Tibial nerve (tissue), 4 donors: Measurements from ENCODE around the gene MYH7. TPM values are rescaled to one million over a fixed set of nuclear protein-coding genes. Genes with fewer than 3 reads are reported as not detected.

ENCODE experiments used
- DNase-seq, 2 donors: peaks; one replicate each; pipeline ENCODE4 v3.0.0-alpha.2; 2019; ENCODE audit warnings: low spot score in 2 of 2
- H3K27ac ChIP-seq, 4 donors: fragments of 200-600 bp; sonication (generic) in 3 of 4; one replicate each; pipeline ENCODE4 v1.5.1; 2017 to 2019; ENCODE audit warnings: mild to moderate bottlenecking in 1 of 4
- H3K27me3 ChIP-seq, 2 donors: fragments of 200-600 bp; sonication (generic) in 1 of 2; one replicate each; pipeline versions ENCODE4 v1.5.1 to v1.6.0; 2017 to 2019
- H3K36me3 ChIP-seq, 3 donors: fragments of 200-600 bp; sonication (generic); one replicate each; pipeline ENCODE4 v1.5.1; 2018 to 2019
- H3K4me1 ChIP-seq, 4 donors: fragments of 200-600 bp; sonication (generic) in 3 of 4; one replicate each; pipeline ENCODE4 v1.5.1; 2017 to 2019
- H3K4me3 ChIP-seq, 4 donors: fragments of 200-600 bp; sonication (generic) in 3 of 4; one replicate each; pipeline ENCODE4 v1.5.1; 2017 to 2019; ENCODE audit warnings: mild to moderate bottlenecking in 1 of 4, moderate library complexity in 1 of 4
- H3K9me3 ChIP-seq, 4 donors: fragments of 200-600 bp; sonication (generic) in 3 of 4; one replicate each; pipeline ENCODE4 v1.5.1; 2017 to 2019
- CTCF ChIP-seq, 5 experiments: fragments of 200-600 bp in 3 of 5; fragments of 450-650 bp in 2 of 5; sonication (generic) in 3 of 5; IDR thresholded peaks; one replicate each; pipeline ENCODE4 v1.5.1; 2016 to 2019; ENCODE audit warnings: antibody characterized with exemption in 5 of 5, mild to moderate bottlenecking in 3 of 5, moderate library complexity in 2 of 5
- EP300 ChIP-seq, 2 donors: sonication (generic); formaldehyde crosslinking; IDR thresholded peaks; one replicate each; pipeline ENCODE4 v1.6.1; 2017; ENCODE audit warnings: antibody characterized with exemption in 2 of 2, mild to moderate bottlenecking in 1 of 2
- POLR2A ChIP-seq, 2 donors: fragments of 450-650 bp; IDR thresholded peaks; one replicate each; pipeline ENCODE4 v1.6.1; 2017; ENCODE audit warnings: antibody characterized with exemption in 2 of 2, mild to moderate bottlenecking in 2 of 2, moderate library complexity in 2 of 2
- WGBS, 2 donors: methylation state at CpG; one replicate each; pipeline ENCODE4 v1.1.5; 2018; 5-methylcytosine and 5-hydroxymethylcytosine counted together
- total RNA-seq, 4 donors: library from RNA; depleted of rRNA; stranded (reverse); fragments of >200 nt; gene quantifications; one replicate each; pipeline ENCODE4 v1.1.0, GENCODE V29; 2016

The MYH7 gene
- total RNA-seq, 4 donors from 2014 or later: 0.90 TPM; not detected in 3

- no peak overlapping the region for H3K4me3 ChIP-seq
- peaks cover 0 to 8% of the 10 kb centered on the region in 2 donors for H3K27me3 ChIP-seq
- H3K4me1 ChIP-seq: no peaks in the 10 kb centered on the region
- no peak overlapping the region for H3K27ac ChIP-seq
- DNase-seq: no peak
- no peaks in the 10 kb centered on the region for H3K9me3 ChIP-seq
- no peaks in the 10 kb centered on the region for H3K36me3 ChIP-seq
- no peak for TF ChIP-seq POLR2A (IDR thresholded peaks at IDR 0.05)
- TF ChIP-seq EP300 (IDR thresholded peaks at IDR 0.05): no peak
- TF ChIP-seq CTCF (IDR thresholded peaks at IDR 0.05): no peak
- 52 to 62% methylated on average over 4 of the region's 4 CpGs for WGBS, 2 donors
These were observed 29.2 kb downstream of the MYH7 start for GRCh38 chr14:23406244-23406643.

- Histone ChIP-seq H3K9me3 (no peaks in the 10 kb centered on the region), H3K4me3 (no peak overlapping the region), H3K4me1 (no peaks in the 10 kb centered on the region), H3K36me3 (no peaks in the 10 kb centered on the region), H3K27me3 (peaks cover 0 to 8% of the 10 kb centered on the region in 2 donors), H3K27ac (no peak overlapping the region)
- TF ChIP-seq POLR2A (IDR thresholded peaks at IDR 0.05): no peak
- TF ChIP-seq CTCF (IDR thresholded peaks at IDR 0.05): no peak
- no peak for TF ChIP-seq EP300 (IDR thresholded peaks at IDR 0.05)
- 90 to 91% methylated on average over 12 to 13 of the region's 13 CpGs for WGBS, 2 donors
- DNase-seq: no peak
These were observed 29.9 kb downstream of the MYH7 start for GRCh38 chr14:23405516-23406025.

- H3K4me3 ChIP-seq: no peak overlapping the region
- no peak for TF ChIP-seq POLR2A (IDR thresholded peaks at IDR 0.05)
- TF ChIP-seq EP300 (IDR thresholded peaks at IDR 0.05): no peak
- no peak for TF ChIP-seq CTCF (IDR thresholded peaks at IDR 0.05)
- H3K36me3 ChIP-seq: no peaks in the 10 kb centered on the region
- H3K9me3 ChIP-seq: no peaks in the 10 kb centered on the region
- peaks cover 0 to 8% of the 10 kb centered on the region in 2 donors for H3K27me3 ChIP-seq
- H3K4me1 ChIP-seq: no peaks in the 10 kb centered on the region
- WGBS, 2 donors: 77 to 86% methylated on average over 10 of the region's 10 CpGs
- DNase-seq: no peak
- H3K27ac ChIP-seq: no peak overlapping the region
These were observed 30.4 kb downstream of the MYH7 start for GRCh38 chr14:23405096-23405495.

GRCh38 chr14:23404331-23404900 is 31.0 kb downstream of the MYH7 start:
- WGBS, 2 donors: 83 to 86% methylated on average over 13 to 14 of the region's 14 CpGs
- H3K4me3 ChIP-seq: no peak overlapping the region
- H3K9me3 ChIP-seq: no peaks in the 10 kb centered on the region
- TF ChIP-seq EP300 (IDR thresholded peaks at IDR 0.05) (no peak), POLR2A (IDR thresholded peaks at IDR 0.05) (no peak), CTCF (IDR thresholded peaks at IDR 0.05) (no peak)
- H3K36me3 ChIP-seq: no peaks in the 10 kb centered on the region
- no peak for DNase-seq
- peaks cover 0 to 8% of the 10 kb centered on the region in 2 donors for H3K27me3 ChIP-seq
- no peaks in the 10 kb centered on the region for H3K4me1 ChIP-seq
- no peak overlapping the region for H3K27ac ChIP-seq

- TF ChIP-seq POLR2A (IDR thresholded peaks at IDR 0.05) (no peak), EP300 (IDR thresholded peaks at IDR 0.05) (no peak), CTCF (IDR thresholded peaks at IDR 0.05) (no peak)
- Histone ChIP-seq H3K9me3 (no peaks in the 10 kb centered on the region), H3K4me1 (no peaks in the 10 kb centered on the region), H3K27ac (no peak overlapping the region), H3K4me3 (no peak overlapping the region), H3K27me3 (peaks cover 0 to 8% of the 10 kb centered on the region in 2 donors), H3K36me3 (no peaks in the 10 kb centered on the region)
- DNase-seq: no peak
- WGBS, 2 donors: 70 to 75% methylated on average over 4 of the region's 4 CpGs
These were observed 31.6 kb downstream of the MYH7 start for GRCh38 chr14:23403908-23404307.
